KMS-11 (cell line): ENCODE data around the gene CCDC117.

Source experiments
- H2AFZ ChIP-seq: fragments of 200-600 bp; sonication (generic); 2 replicates; pipeline ENCODE4 v1.6.1; 2016; ENCODE audit warnings: antibody characterized with exemption, mixed run types, low read depth
- H3K27ac ChIP-seq: fragments of 200-600 bp; sonication (generic); 2 replicates; pipeline ENCODE4 v1.6.1; 2016; ENCODE audit warnings: mild to moderate bottlenecking, mixed run types
- H3K27me3 ChIP-seq: fragments of 200-600 bp; sonication (generic); 2 replicates; pipeline ENCODE4 v1.6.1; 2017; ENCODE audit warnings: mild to moderate bottlenecking, low read depth, mixed run types, moderate library complexity; ENCODE audit not compliant: insufficient read depth
- H3K36me3 ChIP-seq: fragments of 200-600 bp; sonication (generic); 2 replicates; pipeline ENCODE4 v1.6.1; 2017; ENCODE audit warnings: mild to moderate bottlenecking, mixed run types; ENCODE audit not compliant: insufficient read depth
- H3K4me1 ChIP-seq: fragments of 200-600 bp; sonication (generic); 2 replicates; pipeline ENCODE4 v1.6.1; 2016; ENCODE audit warnings: mild to moderate bottlenecking, low read depth, mixed run types; ENCODE audit not compliant: poor library complexity, severe bottlenecking
- H3K4me2 ChIP-seq: fragments of 200-600 bp; sonication (generic); 2 replicates; pipeline ENCODE4 v1.7.0; 2016; ENCODE audit warnings: mild to moderate bottlenecking, mixed run types
- H3K4me3 ChIP-seq: fragments of 200-600 bp; sonication (generic); IDR thresholded peaks from 2 replicates; pipeline ENCODE4 v1.6.1; 2017; ENCODE audit warnings: low read depth, low read length, mixed read lengths; ENCODE audit not compliant: insufficient read depth
- H3K79me2 ChIP-seq: fragments of 200-600 bp; sonication (generic); 2 replicates; pipeline ENCODE4 v1.6.1; 2016; ENCODE audit warnings: low read depth, mixed run types; ENCODE audit not compliant: insufficient read depth
- H3K9ac ChIP-seq: fragments of 200-600 bp; sonication (generic); 2 replicates; pipeline ENCODE4 v1.6.1; 2016; ENCODE audit warnings: mild to moderate bottlenecking, mixed run types
- H4K20me1 ChIP-seq: fragments of 200-600 bp; sonication (generic); 2 replicates; pipeline ENCODE4 v1.6.1; 2016; ENCODE audit warnings: mild to moderate bottlenecking, mixed run types; ENCODE audit not compliant: insufficient read depth
- TF ChIP-seq, protein P1 (sequence below): fragments of 200-600 bp; sonication (generic); conservative IDR thresholded peaks from 2 replicates; pipeline ENCODE4 v1.6.1; 2017; ENCODE audit warnings: low read depth, mild to moderate bottlenecking, antibody characterized with exemption, low read length, moderate library complexity, mixed read lengths

The CCDC117 gene

DNA sequence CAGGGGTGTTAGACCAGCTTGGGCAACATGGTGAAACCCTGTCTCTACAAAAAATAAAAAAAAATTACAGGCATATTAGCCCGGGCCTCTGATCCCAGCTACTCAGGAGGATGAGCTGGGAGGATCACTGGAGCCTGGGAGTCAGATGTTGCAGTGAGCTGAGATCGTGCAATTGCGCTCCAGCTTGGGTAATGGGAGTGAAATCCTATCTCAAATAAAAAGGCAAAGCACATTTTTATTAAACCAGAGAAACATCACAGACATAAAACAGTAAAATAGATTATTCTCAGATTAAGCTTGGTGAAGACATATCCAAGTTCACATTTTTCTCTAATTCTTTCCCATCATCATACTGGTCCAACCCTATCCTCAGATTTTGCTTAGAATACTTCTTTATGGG lies 57.9 kb downstream of the CCDC117 start:
- H3K4me2 ChIP-seq, result no peak overlapping the region
- TF ChIP-seq, protein P1, sequence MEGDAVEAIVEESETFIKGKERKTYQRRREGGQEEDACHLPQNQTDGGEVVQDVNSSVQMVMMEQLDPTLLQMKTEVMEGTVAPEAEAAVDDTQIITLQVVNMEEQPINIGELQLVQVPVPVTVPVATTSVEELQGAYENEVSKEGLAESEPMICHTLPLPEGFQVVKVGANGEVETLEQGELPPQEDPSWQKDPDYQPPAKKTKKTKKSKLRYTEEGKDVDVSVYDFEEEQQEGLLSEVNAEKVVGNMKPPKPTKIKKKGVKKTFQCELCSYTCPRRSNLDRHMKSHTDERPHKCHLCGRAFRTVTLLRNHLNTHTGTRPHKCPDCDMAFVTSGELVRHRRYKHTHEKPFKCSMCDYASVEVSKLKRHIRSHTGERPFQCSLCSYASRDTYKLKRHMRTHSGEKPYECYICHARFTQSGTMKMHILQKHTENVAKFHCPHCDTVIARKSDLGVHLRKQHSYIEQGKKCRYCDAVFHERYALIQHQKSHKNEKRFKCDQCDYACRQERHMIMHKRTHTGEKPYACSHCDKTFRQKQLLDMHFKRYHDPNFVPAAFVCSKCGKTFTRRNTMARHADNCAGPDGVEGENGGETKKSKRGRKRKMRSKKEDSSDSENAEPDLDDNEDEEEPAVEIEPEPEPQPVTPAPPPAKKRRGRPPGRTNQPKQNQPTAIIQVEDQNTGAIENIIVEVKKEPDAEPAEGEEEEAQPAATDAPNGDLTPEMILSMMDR, result no peak

GRCh38 chr22:28831140-28832072 lies 58.9 kb downstream of the CCDC117 start:
- no peak overlapping the region for H3K9ac ChIP-seq
- H3K79me2 ChIP-seq, result no peaks in the 10 kb centered on the region
- no peaks in the 10 kb centered on the region for H4K20me1 ChIP-seq
- H3K27me3 ChIP-seq, result no peaks in the 10 kb centered on the region
- TF ChIP-seq, protein P1, result no peak
- H3K36me3 ChIP-seq, result no peaks in the 10 kb centered on the region
- no peak overlapping the region for H3K4me2 ChIP-seq
- peaks cover 38% of the 10 kb centered on the region for H3K4me1 ChIP-seq
- H3K27ac ChIP-seq, result no peak overlapping the region
- H3K4me3 ChIP-seq, result no peak overlapping the region
- no peak overlapping the region for H2AFZ ChIP-seq

More for the DNA sequence above, 57.9 kb downstream of the CCDC117 start:
- Histone ChIP-seq H3K79me2 (no peaks in the 10 kb centered on the region), H3K4me1 (peaks cover 47% of the 10 kb centered on the region), H4K20me1 (no peaks in the 10 kb centered on the region), H3K27me3 (no peaks in the 10 kb centered on the region), H2AFZ (no peak overlapping the region), H3K4me3 (no peak overlapping the region), H3K27ac (no peak overlapping the region), H3K36me3 (no peaks in the 10 kb centered on the region), H3K9ac (no peak overlapping the region)

- H3K27ac ChIP-seq, result no peak overlapping the region
- no peak overlapping the region for H2AFZ ChIP-seq
- H3K4me3 ChIP-seq, result no peak overlapping the region
- peaks cover 26% of the 10 kb centered on the region for H3K4me1 ChIP-seq
- H4K20me1 ChIP-seq, result no peaks in the 10 kb centered on the region
- no peak overlapping the region for H3K9ac ChIP-seq
- H3K36me3 ChIP-seq, result no peaks in the 10 kb centered on the region
- no peaks in the 10 kb centered on the region for H3K27me3 ChIP-seq
- TF ChIP-seq, protein P1, result no peak
- no peaks in the 10 kb centered on the region for H3K79me2 ChIP-seq
- no peak overlapping the region for H3K4me2 ChIP-seq
Measured at GRCh38 chr22:28832731-28833130, 60.2 kb downstream of the CCDC117 start.

DNA sequence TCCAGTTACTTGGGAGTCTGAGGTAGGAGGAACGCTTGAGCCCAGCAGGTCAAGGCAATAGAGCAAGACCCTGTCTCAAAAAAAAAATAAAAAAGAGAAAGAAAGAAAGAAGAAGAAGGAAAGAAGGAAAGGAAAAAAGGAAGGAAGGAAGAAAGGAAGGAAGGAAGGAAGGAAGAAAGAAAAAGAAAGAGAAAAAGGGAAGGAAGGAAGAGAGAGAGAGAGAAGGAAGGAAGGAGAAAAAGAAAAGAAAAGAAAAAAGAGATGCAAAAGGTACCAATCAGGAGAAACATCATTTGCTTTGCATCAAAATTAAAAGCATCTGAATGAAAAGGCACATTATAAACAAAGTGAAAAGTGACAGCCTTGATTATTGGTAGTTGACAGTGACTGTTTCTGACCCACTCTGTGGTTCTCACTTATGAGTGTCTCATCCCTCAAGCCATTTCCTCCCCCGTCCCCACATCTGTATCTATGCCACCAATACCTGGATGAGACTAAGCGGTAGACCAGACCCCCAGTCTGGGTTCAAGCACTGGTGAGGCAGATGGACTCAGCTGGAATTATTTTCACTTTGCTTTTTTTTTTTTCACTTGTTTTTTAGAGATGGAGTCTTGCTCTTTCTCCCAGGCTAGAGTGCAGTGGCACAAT lies 60.9 kb downstream of the CCDC117 start:
- H3K79me2 ChIP-seq, result no peaks in the 10 kb centered on the region
- TF ChIP-seq, protein P1, result no peak
- H3K4me2 ChIP-seq, result no peak overlapping the region
- no peaks in the 10 kb centered on the region for H3K36me3 ChIP-seq
- H3K4me3 ChIP-seq, result no peak overlapping the region
- no peak overlapping the region for H3K27ac ChIP-seq
- no peak overlapping the region for H2AFZ ChIP-seq
- H4K20me1 ChIP-seq, result no peaks in the 10 kb centered on the region
- H3K4me1 ChIP-seq, result peaks cover 21% of the 10 kb centered on the region
- H3K27me3 ChIP-seq, result no peaks in the 10 kb centered on the region
- no peak overlapping the region for H3K9ac ChIP-seq
